HepG2 (cell line): ENCODE results near the gene SRSF10. TPM values are rescaled to one million over a fixed set of nuclear protein-coding genes. Genes with fewer than 3 reads are reported as not detected.
A peak's percentile ranks its signal among the peaks of the same experiment; 100 is the strongest.

Experiments used
- ATF6 ChIP-seq: sonication (generic); formaldehyde crosslinking; conservative IDR thresholded peaks from 2 replicates; pipeline ENCODE4 v1.4.0; 2020; ENCODE audit warnings: missing genetic modification reagents
- CAMTA2 ChIP-seq: sonication (generic); formaldehyde crosslinking; IDR thresholded peaks from 2 replicates; pipeline ENCODE4 v1.4.0; 2020; ENCODE audit warnings: mild to moderate bottlenecking, missing genetic modification reagents, borderline replicate concordance
- CC2D1A ChIP-seq: sonication (generic); formaldehyde crosslinking; IDR thresholded peaks from 2 replicates; pipeline ENCODE4 v1.8.1; 2023; ENCODE audit warnings: mild to moderate bottlenecking, missing genetic modification reagents
- CCAR2 ChIP-seq: fragments of 200-400 bp; formaldehyde crosslinking; optimal IDR thresholded peaks from 2 replicates; pipeline ENCODE3; 2018; ENCODE audit warnings: low read depth, mild to moderate bottlenecking, low read length, moderate library complexity
- DRAP1 ChIP-seq: IDR thresholded peaks from 2 replicates; pipeline ENCODE4 v1.6.1; 2016; ENCODE audit warnings: missing genetic modification reagents, missing compliant biosample characterization
- ELF1 ChIP-seq: sonication (generic); formaldehyde crosslinking; IDR thresholded peaks from 2 replicates; pipeline ENCODE4 v1.4.0; 2020; ENCODE audit warnings: missing genetic modification reagents
- FOXK2 ChIP-seq: fragments of 450-650 bp; IDR thresholded peaks from 2 replicates; pipeline ENCODE4 v1.6.1; 2016
- HOXA5 ChIP-seq: sonication (generic); formaldehyde crosslinking; IDR thresholded peaks from 2 replicates; pipeline ENCODE4 v1.4.0; 2020; ENCODE audit warnings: missing genetic modification reagents
- KAT7 ChIP-seq: IDR thresholded peaks from 2 replicates; pipeline ENCODE4 v1.6.1; 2018; ENCODE audit warnings: borderline replicate concordance, missing compliant biosample characterization
- KAT8 ChIP-seq: IDR thresholded peaks from 2 replicates; pipeline ENCODE4 v1.6.1; 2016; ENCODE audit warnings: missing genetic modification reagents, missing compliant biosample characterization
- KIAA2018 ChIP-seq: sonication (generic); formaldehyde crosslinking; IDR thresholded peaks from 2 replicates; pipeline ENCODE4 v1.5.0; 2020; ENCODE audit warnings: mild to moderate bottlenecking, missing genetic modification reagents, borderline replicate concordance
- NFYC ChIP-seq: IDR thresholded peaks from 2 replicates; pipeline ENCODE4 v1.6.1; 2016; ENCODE audit warnings: missing genetic modification reagents, missing compliant biosample characterization
- PHF5A ChIP-seq: IDR thresholded peaks from one replicate; pipeline ENCODE4 v1.6.1; 2018; ENCODE audit warnings: low read depth, missing genetic modification reagents; ENCODE audit not compliant: unreplicated experiment
- STAT5B ChIP-seq: sonication (generic); formaldehyde crosslinking; IDR thresholded peaks from 2 replicates; pipeline ENCODE4 v1.4.0; 2020; ENCODE audit warnings: missing genetic modification reagents
- TBX2 ChIP-seq: sonication (generic); formaldehyde crosslinking; IDR thresholded peaks from 2 replicates; pipeline ENCODE4 v1.5.0; 2020; ENCODE audit warnings: missing genetic modification reagents, mild to moderate bottlenecking, borderline replicate concordance
- ZNF292 ChIP-seq: sonication (generic); formaldehyde crosslinking; IDR thresholded peaks from 2 replicates; pipeline ENCODE4 v1.8.1; 2022; ENCODE audit warnings: mild to moderate bottlenecking, low read depth, missing genetic modification reagents, borderline replicate concordance
- ZNF563 ChIP-seq: sonication (generic); formaldehyde crosslinking; IDR thresholded peaks from 2 replicates; pipeline ENCODE4 v1.8.0; 2022; ENCODE audit warnings: mild to moderate bottlenecking, moderate library complexity, missing genetic modification reagents
- ZNF761 ChIP-seq: sonication (generic); formaldehyde crosslinking; conservative IDR thresholded peaks from 2 replicates; pipeline ENCODE4 v1.4.0; 2020; ENCODE audit warnings: mild to moderate bottlenecking, missing genetic modification reagents
- ZNF766 ChIP-seq: sonication (generic); formaldehyde crosslinking; IDR thresholded peaks from 2 replicates; pipeline ENCODE4 v1.5.0; 2020; ENCODE audit warnings: missing genetic modification reagents, borderline replicate concordance
- polyA plus RNA-seq, 8 experiments: library from polyadenylated mRNA; depleted of rRNA in 3 of 8; stranded (reverse) in 7 of 8; unstranded in 1 of 8; fragments of >200 nt; fragmentation: Illumina TruSeq in 4 of 8; extraction: Trizol in 4 of 8; gene quantifications; 2 replicates each; pipeline versions ENCODE4 v1.2.1 to v1.2.3, GENCODE V29; 2011 to 2016; ENCODE audit warnings: low read depth in 4 of 8, missing spikeins in 1 of 8, mixed read lengths in 1 of 8; ENCODE audit not compliant: insufficient read depth in 1 of 8
- total RNA-seq, 5 experiments: library from RNA; depleted of rRNA; stranded (reverse); fragments of >200 nt; fragmentation: Illumina TruSeq; extraction: Trizol; gene quantifications; 2 replicates each; pipeline ENCODE4 v1.2.3, GENCODE V29; 2016; ENCODE audit warnings: low read depth in 1 of 5

Gene SRSF10
- total and polyA plus RNA-seq, 2 of the 13 experiments (the other 11 are each of a cell fraction or from before 2014, with no cell fraction given) = 126 to 186 TPM

GRCh38 chr1:24018611-24019580 is 38.8 kb upstream of the SRSF10 start (continued):
- TF ChIP-seq PHF5A (CRISPR knock-in tag) (no peak), ELF1 (CRISPR knock-in tag) (peak; percentile 23; the same call in 1 of the 2 replicates), CAMTA2 (no peak), KAT8 (CRISPR knock-in tag) (peak; percentile 69; the same call in 1 of the 2 replicates), KIAA2018 (CRISPR knock-in tag) (no peak), CC2D1A (CRISPR knock-in tag) (no peak), STAT5B (CRISPR knock-in tag) (no peak), CCAR2 (no peak), FOXK2 (peak; percentile 42; the same call in 1 of the 2 replicates), KAT7 (CRISPR knock-in tag) (no peak), ZNF761 (CRISPR knock-in tag) (no peak), HOXA5 (CRISPR knock-in tag) (peak; percentile 51; the same call in 1 of the 2 replicates), NFYC (CRISPR knock-in tag) (peak; percentile 15; the same call in 1 of the 2 replicates), ZNF563 (CRISPR knock-in tag) (no peak; the same call in 1 of the 2 replicates), ZNF292 (peak; percentile 46; the same call in 1 of the 2 replicates), ZNF766 (no peak), DRAP1 (CRISPR knock-in tag) (peak; percentile 62), TBX2 (peak; percentile 79; the same call in 1 of the 2 replicates), ATF6 (CRISPR knock-in tag) (no peak)
